Inflammatory macrophage (primary cell): ENCODE measurements around the gene PID1.

Source experiments
- DNase-seq, 2 donors: peaks; one replicate each; pipeline ENCODE4 v3.0.0-alpha.2; 2020 to 2022
- total RNA-seq, 18 experiments: gene quantifications; one replicate each; lab custom pipeline; 2026; ENCODE audit warnings: mixed read lengths in 6 of 18, inconsistent platforms in 2 of 18; lab: John Stamatoyannopoulos, UW

The PID1 gene, protein sequence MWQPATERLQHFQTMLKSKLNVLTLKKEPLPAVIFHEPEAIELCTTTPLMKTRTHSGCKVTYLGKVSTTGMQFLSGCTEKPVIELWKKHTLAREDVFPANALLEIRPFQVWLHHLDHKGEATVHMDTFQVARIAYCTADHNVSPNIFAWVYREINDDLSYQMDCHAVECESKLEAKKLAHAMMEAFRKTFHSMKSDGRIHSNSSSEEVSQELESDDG
- 0.32 to 81.7 (median 2.4) reads per million in 18 experiments for total RNA-seq

DNA sequence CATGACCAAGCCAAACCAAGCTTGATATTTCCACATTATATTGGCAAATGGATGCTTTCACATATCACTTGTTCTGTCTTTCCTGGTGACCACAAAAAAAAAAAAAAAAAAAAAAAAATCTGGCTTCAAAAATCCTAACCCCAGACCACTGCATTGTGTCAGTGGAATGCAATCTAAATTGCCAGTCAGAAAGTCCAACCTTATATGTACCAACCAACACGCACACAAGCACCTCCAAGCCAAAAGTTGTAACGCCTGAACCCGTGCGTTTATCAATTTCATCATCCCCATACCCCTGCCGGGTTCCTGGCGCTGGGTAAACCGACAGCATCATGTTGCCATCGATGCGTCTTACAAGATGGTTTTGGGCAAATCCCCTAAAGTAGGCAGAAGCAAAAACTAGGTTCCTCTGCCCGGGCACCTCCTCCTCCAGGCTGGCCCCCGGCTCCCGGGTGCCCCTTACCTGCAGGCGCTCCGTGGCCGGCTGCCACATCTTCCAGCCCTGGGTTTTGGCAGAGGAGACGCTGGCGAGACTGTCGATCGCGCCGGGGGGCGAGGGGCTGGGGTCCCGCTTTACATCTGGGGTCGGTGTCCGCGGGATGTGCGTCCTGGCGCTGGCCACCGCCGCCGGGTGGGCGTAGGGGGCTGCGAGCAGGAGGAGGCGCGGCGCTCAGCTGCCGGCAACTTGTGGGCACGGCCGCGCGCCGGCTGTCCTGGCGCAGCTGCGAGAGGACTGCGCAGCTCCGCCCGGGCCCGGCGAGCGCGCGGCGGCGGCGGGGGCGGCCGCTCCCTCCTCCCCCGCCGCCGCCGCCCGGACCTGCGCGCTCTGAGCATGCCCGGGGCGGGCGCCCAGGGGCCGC, at the start of gene PID1:
Gene PID1 (minus strand): TSS at position 737 of the 860 bp plus-strand sequence. CDS start 244 bp downstream, at position 493.
- peak; percentile 4 to 20 for DNase-seq

DNA sequence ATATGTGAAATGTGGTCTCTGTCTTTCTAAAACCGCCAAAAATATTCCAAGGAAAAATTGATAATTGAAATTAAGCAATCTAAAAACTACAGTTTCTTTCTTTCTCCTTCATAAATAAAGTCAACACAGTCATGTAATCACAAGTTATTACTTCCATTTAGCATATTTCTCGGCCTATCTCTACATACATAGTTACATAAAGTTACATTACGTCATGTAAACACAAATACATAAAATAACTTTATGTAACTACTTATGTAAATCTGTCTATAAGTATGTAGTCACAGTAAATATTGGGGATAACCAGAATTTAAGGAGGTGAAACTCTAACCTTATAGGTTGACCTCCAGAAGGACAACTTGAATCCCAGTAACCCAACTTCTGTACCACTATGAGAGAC, 48.5 kb upstream of the PID1 start:
- no peak for DNase-seq

DNA sequence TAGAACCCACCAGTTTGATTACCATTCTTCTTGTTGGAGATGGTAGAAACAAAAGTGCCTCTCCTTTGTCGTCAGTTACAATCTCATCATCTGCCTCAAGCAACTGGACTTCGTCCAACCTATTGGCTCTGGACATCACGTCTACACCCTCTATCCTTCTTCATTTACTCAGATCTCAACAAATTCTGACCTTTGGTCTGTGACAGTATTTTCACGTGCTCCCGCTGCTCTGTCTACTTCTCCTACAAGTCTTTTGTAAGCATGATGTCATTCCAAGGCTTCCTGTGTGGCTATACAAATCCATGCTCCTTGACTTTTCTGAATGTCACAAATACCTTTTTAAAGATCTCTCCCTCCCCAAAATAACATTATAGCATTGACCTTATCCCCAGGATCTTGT, 43.0 kb upstream of the PID1 start:
- DNase-seq: peak; percentile 46 to 68

DNA sequence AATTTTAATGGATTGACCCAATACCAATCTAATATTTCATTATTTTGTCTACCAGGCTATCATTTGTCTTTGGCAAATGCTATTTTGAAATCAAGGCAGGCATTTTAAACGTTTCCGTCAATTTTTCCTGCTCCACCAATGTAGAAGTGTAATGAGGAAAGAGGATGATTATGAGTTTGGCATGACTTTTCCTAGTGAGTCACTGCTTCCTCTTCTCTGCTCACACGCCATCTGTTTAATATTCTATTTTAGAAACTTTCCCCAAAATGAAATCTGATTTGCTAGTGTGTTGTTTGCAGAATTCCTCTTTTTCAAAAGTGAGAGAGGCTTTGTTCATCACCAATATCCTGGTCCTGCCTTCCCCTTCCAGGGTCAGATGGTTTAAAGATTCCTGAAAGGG, 42.5 kb upstream of the PID1 start:
- DNase-seq: peak; percentile 84 to 91

DNA sequence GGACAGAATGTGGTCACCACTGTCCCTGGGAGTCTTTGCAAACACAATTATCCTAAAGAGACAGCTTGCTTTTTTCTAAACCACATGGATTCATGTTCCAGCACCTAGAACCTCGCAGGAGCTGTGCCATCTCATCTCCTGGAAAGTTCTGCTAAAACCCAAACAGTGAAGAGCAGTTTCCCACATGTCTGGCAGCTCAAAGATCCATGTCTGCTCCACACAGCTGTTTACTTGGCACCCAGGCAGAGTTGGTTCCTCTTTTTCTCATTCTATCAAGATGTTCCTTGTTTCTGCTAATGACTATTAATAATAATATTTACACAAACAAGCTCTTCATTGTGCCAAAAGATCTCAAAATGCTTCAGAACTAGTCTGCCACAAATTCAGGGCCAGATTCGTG, 30.1 kb upstream of the PID1 start:
- DNase-seq: peak in 1 of 2 donors; percentile 51

DNA sequence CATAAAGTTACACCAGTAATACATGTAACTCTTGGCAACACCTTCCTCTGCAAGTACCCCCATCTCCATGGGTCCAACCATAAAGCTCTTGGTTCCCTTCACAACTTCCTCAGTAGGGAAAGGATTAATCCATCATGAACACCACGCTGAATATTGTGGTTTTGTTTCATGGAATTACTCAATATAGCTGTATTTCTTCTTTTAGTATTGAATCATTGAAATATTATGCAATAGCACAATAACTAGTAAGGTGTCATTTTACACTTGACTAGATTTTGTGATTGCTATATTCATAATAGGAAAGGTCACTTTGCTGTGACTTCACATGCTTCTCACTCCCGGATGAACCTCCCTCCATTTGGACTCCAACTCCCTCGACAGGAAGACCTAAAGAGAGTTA, 29.7 kb upstream of the PID1 start:
- DNase-seq: peak; percentile 69 to 96

DNA sequence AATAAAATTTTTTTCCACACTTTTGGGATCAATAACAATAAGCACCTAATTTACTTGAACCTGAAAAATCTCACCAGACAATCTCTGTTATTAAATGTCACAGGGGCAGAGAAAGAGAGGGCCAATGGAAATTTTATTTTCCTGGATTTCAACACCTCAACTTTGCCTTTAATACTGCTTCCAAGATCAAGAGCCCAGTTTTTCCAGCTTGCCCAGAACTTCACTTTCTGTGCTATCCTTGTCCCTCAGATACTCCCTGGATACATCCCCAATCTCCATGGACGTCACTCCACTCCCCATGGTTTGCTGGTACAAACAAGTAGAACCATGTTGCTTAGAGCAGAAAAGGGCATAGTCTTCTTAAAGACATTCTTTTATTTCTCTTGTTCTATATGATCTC, 29.3 kb upstream of the PID1 start:
- DNase-seq: no peak

DNA sequence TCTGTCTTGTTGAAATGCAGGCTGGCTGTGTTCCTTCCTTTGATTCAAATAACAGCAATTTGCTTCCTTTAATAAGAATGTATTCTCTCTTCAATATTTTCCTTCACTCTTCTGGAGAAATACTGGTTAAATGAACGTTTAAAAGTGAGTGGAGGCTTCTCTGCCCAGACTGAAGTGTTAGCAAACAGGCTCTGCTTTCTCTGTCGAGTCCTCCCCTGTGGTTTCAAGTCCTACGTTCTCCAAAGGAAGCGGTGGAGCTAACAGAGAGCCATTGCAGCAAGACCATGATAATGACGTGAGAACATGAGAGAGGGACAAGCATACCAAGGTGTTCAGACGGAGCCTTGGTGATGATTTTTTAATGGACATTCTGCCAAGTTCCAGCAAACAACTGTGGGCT, 26.2 kb upstream of the PID1 start:
- DNase-seq: peak; percentile 72 to 76

DNA sequence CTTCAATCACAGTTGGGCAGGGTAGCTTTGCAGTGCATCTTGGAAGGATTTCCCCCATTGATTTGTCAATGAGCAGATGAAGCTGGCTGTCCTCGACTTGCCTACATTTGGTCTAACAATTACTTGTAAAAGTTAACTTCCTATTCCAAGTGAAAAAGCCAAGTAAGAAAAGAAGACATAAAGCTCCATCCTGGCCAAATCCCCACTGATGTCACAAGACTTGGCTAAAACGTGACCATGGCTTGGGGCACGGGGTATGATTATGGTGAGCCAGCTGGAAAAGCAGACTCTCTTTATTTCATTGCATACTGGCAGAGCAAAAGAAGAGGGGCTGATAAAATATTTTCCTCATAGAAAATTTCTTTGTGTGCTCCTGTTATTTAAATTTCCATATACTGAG, 25.4 kb upstream of the PID1 start:
- no peak for DNase-seq

DNA sequence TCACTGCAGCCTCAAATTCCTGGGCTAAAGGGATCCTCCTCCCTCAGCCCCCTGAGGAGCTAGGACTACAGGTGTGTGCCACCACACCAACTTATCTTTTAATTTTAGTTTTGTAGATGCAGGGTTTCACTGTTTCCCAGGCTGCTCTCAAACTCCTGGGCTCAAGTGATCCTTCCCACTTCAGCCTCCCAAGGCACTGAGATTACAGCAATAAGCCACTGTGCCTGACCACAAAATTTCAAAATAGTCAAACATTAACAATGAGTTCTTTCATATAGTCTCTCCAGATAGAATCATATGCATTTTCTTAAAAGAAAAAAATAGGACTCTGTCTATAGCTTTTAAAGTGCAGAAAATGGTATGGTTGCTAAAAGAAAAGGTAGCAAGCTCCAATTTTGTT, 24.9 kb upstream of the PID1 start:
- DNase-seq: peak; percentile 71 to 81

DNA sequence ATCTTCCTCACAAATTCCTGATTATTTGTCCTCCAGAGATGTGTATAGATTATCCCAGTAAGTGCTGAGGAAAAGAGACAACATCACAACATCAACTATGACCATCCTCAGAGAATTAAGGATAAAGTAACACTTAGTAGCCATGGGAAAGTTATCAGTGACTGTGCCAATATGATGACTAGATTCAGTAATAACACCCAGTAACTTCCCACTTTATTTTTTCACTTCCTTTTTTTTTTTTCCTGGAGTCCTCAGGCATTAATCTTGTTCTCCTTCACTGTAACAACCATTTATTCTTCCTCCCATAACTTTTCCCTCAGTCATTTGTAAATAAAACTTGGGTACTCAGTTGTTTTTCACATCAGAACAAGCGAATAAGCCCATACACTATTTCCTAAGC, 16.7 kb upstream of the PID1 start:
- peak; percentile 34 to 82 for DNase-seq

DNA sequence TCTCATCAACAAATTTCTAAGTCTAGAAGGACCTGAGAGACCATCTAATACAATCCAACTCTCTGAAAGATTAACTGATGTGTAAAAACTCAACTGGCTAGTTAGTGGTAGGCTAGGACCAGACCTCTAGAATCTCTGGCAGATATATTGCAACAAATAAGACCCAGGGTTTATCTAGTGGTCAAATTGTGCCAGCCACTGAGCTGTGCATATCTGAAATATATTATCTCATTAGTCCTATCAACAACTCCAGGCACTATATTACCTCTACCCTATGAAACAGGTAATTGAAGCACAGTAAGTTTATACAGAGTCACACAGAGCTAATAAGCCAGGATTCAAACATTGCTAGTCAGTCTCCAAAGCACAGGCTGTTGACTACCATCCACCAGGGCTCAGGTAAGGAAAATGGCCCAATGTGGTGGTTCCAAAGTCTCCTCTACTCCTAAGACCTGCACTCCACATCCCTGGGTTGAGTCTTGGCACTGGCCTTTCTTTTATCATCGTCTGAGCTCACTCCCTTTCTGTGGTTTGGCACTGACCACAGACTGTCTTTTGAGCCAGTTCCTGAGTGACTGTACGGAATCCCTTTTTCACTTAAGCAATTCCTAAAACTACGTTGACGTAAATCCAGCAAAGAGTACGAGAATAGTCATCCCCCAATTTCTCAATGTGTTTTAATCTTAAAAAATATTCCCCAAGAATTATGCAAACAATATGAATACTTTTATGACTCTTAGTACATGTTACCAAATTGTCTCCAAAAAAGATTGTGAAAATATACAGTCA, 11.9 kb upstream of the PID1 start:
- DNase-seq: peak; percentile 80 to 95

DNA sequence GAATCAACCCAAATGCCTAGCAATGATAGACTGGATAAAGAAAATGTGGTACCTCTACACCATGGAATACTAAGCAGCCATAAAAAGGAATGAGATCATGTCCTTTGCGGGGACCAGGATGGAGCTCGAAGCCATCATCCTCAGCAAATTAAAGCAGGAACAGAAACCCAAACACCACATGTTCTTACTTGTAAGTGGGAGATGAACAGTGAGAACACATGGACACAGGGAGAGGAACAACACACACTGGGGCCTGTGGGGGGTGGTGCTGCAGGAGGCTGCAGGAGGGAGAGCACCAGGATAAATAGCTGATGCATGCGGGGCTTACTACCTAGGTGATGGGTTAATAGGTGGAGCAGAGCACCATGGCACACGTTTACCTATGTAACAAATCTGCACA, 8.4 kb upstream of the PID1 start:
- peak in 1 of 2 donors; percentile 33 for DNase-seq

DNA sequence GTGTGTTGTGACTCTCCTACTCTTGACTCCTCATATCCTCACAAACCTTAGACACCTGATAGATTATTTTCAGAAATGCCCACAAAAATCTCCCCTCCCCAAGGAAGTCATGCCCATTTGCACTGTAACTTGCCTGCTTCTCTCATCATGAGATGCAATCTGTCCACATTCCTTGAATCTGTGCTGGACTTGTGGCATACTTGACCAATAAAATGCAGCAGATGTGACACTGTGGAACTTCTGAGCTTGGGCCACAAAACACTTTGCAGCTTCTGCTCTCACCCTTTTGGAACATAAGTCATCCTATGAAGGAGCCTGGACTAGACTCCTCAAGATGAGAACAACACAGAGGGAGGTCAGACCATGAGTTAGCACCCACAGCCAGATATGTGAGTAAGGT, 4.4 kb upstream of the PID1 start:
- DNase-seq: no peak

DNA sequence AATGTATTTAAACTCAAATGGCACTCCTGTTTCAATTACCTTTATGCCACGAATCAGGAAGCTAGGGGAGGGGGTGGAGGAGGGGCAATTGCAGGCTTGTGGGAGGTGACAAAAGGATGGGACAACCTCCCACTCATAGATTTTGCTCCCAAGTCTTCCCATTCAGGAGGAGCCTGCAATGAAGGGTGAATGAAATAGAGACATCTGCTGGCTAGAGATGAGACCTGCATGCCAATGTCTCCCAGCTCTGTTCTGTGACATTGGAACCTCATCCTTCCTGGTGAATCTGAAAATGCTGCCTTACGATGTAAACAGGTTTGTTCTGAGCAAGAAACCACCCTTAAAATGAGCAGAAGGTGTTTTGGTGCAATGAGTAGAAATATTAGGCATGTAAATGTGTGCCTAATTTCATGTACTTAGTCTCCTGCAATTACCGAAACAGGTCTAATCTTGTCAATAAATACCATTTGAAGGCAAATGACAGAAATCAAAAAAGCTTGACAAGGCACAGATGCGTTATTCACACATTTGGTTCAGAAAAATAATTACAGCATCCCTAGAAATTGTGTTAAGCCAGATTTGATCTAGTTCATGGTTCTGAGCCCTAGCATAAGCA, 2.7 kb upstream of the PID1 start:
- DNase-seq: peak; percentile 47 to 49

DNA sequence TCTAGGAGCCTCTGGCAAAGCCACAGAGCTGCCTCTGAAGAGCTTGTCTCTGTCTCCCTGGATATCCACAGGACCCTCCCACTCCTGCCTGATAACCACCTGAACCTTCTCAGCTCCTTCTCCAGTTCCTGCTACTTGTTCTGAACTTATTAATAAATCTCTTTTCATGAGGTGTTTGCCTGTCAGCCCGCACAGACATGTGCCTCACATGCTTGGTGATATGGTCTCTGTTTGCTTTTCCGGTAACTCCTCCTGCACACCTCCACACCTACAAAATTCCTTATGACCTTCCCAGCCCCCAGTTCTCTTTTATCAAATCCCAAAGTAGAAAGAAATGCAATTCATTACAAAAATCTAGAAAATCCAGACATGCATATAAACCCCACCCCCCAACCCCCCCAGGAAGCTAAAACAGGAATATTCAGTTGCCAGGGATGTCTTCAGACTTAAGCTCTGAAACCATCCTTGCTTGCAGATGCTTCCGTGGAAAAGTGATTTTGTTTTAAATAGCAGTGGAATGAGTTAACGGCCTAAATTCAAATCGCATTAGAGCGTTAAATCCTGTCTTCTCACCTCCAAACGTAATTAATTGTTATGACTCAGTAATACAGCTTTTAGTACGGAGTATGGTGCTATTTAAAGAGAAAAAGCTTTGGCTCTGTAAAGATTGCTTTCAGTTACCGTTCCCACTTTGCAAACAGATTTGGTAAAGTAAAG, 2.1 kb upstream of the PID1 start:
- DNase-seq: no peak

DNA sequence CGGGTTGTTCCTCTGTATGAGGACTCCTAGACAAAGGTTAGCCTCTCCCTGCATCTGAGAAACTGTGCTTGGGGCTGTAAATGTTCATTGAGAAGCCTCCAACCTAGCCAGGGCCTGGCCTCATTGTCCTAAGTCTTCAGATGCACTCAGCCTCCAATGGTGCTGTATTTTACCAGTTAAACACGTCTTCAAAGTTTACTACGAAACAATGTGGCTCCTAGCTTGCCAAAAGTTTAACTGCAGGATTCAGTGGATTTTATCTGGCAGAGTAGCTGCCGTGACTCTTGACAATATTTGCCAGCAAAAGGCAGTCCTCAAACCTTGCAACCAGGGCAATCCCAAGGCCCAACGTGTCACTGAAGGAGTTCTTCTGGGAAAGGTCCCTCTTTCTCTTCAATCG, 1.1 kb downstream of the PID1 start:
- DNase-seq: no peak

DNA sequence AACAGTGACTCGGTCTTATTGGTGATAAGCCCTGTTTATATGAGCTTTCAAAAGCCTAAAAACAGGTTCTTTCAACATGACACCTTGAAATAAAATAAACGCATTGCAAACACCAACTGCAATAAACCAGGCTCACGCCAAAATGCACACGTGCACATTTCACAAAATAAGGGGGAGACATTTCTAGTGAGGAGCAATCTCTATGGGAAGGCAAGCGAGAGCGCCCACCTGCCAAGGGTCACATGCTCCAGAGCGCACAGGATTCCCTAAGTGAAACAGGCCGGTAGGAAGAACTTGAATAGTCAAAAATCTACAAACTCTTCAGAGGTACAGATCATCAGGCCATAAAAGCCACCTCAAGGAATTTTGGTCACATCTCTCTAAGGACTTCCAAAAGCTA, 1.9 kb downstream of the PID1 start:
- no peak for DNase-seq

DNA sequence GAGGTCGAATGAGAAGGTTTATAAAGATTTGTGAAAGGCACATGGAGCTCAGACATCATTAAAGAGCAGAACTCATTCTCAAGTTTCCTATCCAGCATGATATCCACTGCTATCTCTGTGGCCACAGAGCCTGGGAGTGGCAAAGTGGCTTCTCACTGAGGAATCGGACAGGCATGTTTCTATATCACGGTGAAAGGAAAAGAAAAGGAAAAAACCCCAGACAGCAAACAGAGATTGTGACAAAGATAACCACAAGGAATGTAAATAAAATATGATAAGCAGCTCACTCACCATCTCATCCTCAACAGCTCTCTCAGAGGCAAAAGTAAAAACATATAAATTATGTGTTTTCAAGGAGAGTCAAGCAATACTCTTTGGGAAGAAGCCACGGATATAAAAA, 2.5 kb downstream of the PID1 start:
- DNase-seq: no peak

DNA sequence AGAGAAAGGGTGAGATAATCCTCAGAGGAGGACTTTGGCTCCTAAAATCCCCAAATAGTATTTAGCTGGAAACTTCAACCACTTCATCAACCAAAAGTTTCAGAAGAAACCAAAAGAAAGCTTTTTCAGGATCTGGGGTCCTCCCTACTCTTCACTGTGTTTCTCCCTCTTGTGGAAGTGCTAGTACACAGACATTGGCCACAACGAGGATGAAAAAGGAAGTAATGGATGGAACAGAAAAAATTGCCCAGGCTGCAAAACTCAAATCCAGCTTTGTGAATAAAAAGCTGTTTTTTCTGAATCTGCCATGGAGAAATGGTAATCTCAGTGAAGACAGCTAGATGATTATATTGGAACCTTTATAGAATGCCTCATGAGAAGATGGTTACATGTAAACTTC, 4.0 kb downstream of the PID1 start:
- DNase-seq: peak in 1 of 2 donors; percentile 5

DNA sequence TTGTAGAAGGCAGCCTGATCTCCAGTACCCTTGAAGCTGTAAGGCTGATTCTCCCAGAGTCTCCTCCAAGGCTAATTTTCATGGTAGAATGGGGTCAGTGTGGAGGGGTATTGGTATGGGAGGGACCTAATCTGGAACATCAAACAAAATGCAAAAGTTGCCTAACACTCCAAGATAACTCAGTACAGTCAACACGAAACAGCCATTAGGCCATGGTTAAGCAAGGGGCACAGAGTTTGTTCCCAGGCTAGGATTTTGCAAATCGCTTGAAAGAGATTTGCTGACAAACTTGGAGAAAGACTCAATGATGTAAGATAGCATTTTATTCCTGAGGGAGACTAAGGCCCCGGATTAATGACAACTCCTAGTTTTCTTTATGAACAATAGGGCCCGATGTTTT, 5.4 kb downstream of the PID1 start:
- no peak for DNase-seq

DNA sequence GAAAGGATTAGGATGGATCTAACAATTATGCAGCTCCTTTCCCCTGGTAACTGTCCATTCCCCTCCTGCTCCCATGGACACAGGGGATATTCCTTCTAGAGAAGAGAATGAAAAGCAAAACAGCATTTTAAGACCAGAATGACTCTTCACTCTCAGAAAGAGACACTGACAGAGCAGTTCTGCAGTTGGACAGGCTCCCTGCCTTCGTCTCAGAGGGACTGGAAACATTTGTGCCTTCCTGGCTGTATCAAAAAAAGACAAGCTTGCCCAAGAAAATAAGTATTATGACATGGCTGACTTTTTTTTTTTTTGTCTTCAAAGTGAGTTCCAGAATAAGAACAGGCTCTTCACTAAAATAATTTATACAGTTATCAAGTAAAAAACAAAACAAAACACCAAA, 9.5 kb downstream of the PID1 start:
- DNase-seq: no peak
